ENCODE measurements around the gene GLI2. TPM values are rescaled to one million over a fixed set of nuclear protein-coding genes. Genes with fewer than 3 reads are reported as not detected.

The GLI2 gene
- total and polyA plus RNA-seq, 7 experiments from 2014 or later = 1.6 TPM; not detected in 6

DNA sequence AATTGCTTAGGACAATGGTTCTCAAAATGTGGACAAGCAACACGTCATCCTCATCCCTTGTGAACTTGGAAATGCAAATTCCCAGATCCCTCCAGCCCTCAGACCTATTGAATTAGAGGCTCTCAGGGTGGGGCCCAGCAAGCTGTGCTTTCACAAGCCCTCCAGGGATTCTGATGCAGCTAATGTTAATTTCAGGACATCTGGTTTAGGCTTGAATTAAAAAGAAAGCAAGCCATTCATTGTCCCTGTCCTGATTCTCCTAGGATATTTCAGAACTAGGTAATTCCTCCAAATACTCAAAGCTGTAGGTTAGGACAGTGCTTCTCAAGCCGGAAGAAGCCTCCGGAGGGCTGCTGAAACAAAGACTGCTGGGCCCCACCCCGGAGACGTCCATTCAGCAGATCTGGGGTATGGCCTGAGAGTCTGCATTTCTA lies 26.0 kb upstream of the GLI2 start:
- no peaks in the 10 kb centered on the region for H3K4me1 ChIP-seq (ENCODE audit: control insufficient read depth in 2 of 2, insufficient read depth in 2 of 2, low read length in 2 of 2)
- no peak for ATAC-seq
- no peaks in the 10 kb centered on the region for H3K9me3 ChIP-seq (ENCODE audit: control insufficient read depth in 2 of 3, low read length in 3 of 3)
- Mint-ChIP-seq H3K36me3 (no peaks in the 10 kb centered on the region), H3K27me3 (peaks cover 0 to 22% (median 14%) of the 10 kb centered on the region in 5 donors), H3K4me1 (peaks cover 0 to 7% (median 0%) of the 10 kb centered on the region in 7 donors), H3K4me3 (no peak overlapping the region), H3K27ac (no peak overlapping the region), H3K9me3 (no peaks in the 10 kb centered on the region)
- DNase-seq = no peak
- CTCF ChIA-PET = no interaction called here
- H3K27me3 ChIP-seq (ENCODE audit: control insufficient read depth in 2 of 2, insufficient read depth in 2 of 2, low read length in 2 of 2) = no peaks in the 10 kb centered on the region
- POLR2A ChIA-PET = no interaction called here
- H3K36me3 ChIP-seq (ENCODE audit: control insufficient read depth in 2 of 3, insufficient read depth in 3 of 3, low read length in 3 of 3) = no peaks in the 10 kb centered on the region
- no peak overlapping the region for H3K27ac ChIP-seq (ENCODE audit: low read depth, low read length)
- intact Hi-C loops (cut with micrococcal nuclease) = no loop called here
- no peak overlapping the region for H3K4me3 ChIP-seq (ENCODE audit: low read length)

DNA sequence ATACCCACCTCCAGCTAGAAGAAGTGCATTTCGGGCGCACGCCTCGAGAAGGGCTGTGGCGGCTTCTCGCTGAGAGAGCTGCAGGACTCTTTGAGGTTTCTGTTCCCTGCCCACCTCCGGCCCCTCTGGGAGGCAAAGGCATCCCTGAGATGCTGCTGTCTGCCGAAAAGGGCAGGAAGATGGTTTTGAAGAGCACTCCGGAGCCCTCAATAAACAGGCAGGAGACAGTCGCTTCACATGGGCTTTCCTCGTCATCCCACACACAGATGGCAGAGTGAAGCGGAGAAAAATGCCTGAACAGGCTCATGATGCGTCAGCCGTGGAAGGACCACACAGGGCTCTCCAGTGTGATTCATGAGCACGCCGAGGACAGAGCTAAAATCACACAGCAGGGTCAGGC lies 25.4 kb upstream of the GLI2 start:
- Mint-ChIP-seq H3K4me3 (no peak overlapping the region), H3K27ac (no peak overlapping the region), H3K27me3 (peaks cover 0 to 22% (median 15%) of the 10 kb centered on the region in 5 donors), H3K9me3 (no peaks in the 10 kb centered on the region), H3K36me3 (no peaks in the 10 kb centered on the region), H3K4me1 (peaks cover 0 to 7% (median 0%) of the 10 kb centered on the region in 7 donors)
- intact Hi-C loops (cut with micrococcal nuclease) = no loop called here
- DNase-seq (no peak), ATAC-seq (no peak)
- CTCF ChIA-PET = interaction anchor here (0.6 kb wide), 1 partner anchor 15 kb away, joined by 3 read pairs; no protein-coding TSS in a partner anchor
- Histone ChIP-seq H3K36me3 (ENCODE audit: control insufficient read depth in 2 of 3, insufficient read depth in 3 of 3, low read length in 3 of 3) (no peaks in the 10 kb centered on the region), H3K27ac (ENCODE audit: low read depth, low read length) (no peak overlapping the region), H3K4me3 (ENCODE audit: low read length) (no peak overlapping the region), H3K9me3 (ENCODE audit: control insufficient read depth in 2 of 3, low read length in 3 of 3) (no peaks in the 10 kb centered on the region), H3K4me1 (ENCODE audit: control insufficient read depth in 2 of 2, insufficient read depth in 2 of 2, low read length in 2 of 2) (no peaks in the 10 kb centered on the region), H3K27me3 (ENCODE audit: control insufficient read depth in 2 of 2, insufficient read depth in 2 of 2, low read length in 2 of 2) (no peaks in the 10 kb centered on the region)
- POLR2A ChIA-PET = no interaction called here

DNA sequence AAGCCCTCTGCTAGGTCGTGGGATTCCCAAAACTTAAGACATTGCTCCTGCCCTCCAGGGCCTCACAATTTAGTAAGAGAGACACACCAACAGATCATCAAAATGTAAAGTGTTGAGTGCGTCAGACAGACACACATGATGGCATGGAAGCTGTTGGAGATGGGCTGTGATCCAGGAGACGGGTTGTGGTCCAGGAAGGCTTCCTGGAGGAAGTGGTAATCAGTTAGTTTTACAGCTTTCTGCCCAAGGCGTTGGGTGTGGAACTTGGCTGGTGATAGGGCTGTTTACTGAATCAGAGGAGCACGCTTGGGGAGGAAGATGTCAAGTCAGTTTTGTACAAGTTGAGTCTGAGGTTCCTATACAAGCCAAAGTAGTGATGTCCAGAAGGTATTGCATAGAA lies 24.0 kb upstream of the GLI2 start:
- no peak overlapping the region for H3K4me3 Mint-ChIP-seq
- intact Hi-C loops (cut with micrococcal nuclease) = no loop called here
- H3K36me3 ChIP-seq (ENCODE audit: control insufficient read depth in 2 of 3, insufficient read depth in 3 of 3, low read length in 3 of 3) = no peaks in the 10 kb centered on the region
- DNase-seq (no peak), ATAC-seq (no peak)
- CTCF ChIA-PET = no interaction called here
- H3K4me1 Mint-ChIP-seq = peaks cover 0 to 7% (median 0%) of the 10 kb centered on the region in 7 donors
- no peak overlapping the region for H3K27ac Mint-ChIP-seq
- no peaks in the 10 kb centered on the region for H3K9me3 ChIP-seq (ENCODE audit: control insufficient read depth in 2 of 3, low read length in 3 of 3)
- H3K9me3 Mint-ChIP-seq = no peaks in the 10 kb centered on the region
- POLR2A ChIA-PET = no interaction called here
- no peak overlapping the region for H3K4me3 ChIP-seq (ENCODE audit: low read length)
- H3K27ac ChIP-seq (ENCODE audit: low read depth, low read length) = no peak overlapping the region
- no peaks in the 10 kb centered on the region for H3K4me1 ChIP-seq (ENCODE audit: control insufficient read depth in 2 of 2, insufficient read depth in 2 of 2, low read length in 2 of 2)
- no peaks in the 10 kb centered on the region for H3K27me3 ChIP-seq (ENCODE audit: control insufficient read depth in 2 of 2, insufficient read depth in 2 of 2, low read length in 2 of 2)
- peaks cover 0 to 20% (median 14%) of the 10 kb centered on the region in 5 donors for H3K27me3 Mint-ChIP-seq
- H3K36me3 Mint-ChIP-seq = no peaks in the 10 kb centered on the region

DNA sequence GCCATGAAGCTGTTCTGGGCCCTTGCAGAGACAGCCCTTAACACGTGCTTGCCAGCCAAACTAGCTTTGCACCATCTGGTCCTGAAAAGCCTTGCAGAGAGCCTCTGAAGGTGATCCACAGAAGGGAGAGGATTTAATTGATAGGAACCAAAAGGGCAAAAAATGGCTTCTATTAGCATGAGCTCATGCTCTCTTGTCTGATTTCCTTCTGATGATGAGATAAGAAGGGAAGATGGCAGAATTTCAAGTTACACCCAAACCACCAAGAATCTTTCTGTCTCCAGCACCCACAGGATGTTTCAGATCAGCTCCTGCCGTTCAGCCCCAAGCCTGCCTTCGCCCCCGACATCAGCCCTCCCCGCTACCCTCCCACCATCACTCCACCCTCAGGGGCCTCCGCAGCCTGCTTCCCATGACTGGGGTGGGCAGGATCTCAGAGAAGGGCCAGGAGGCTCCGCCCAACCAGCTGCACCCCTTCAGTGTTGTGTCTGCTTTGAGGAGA lies 23.4 kb upstream of the GLI2 start:
- Mint-ChIP-seq H3K4me1 (peaks cover 0 to 7% (median 0%) of the 10 kb centered on the region in 7 donors), H3K27ac (no peak overlapping the region), H3K4me3 (no peak overlapping the region), H3K27me3 (peaks cover 0 to 20% (median 14%) of the 10 kb centered on the region in 5 donors), H3K36me3 (no peaks in the 10 kb centered on the region), H3K9me3 (no peaks in the 10 kb centered on the region)
- intact Hi-C loops (cut with micrococcal nuclease) = no loop called here
- Histone ChIP-seq H3K36me3 (ENCODE audit: control insufficient read depth in 2 of 3, insufficient read depth in 3 of 3, low read length in 3 of 3) (no peaks in the 10 kb centered on the region), H3K4me3 (ENCODE audit: low read length) (no peak overlapping the region), H3K27me3 (ENCODE audit: control insufficient read depth in 2 of 2, insufficient read depth in 2 of 2, low read length in 2 of 2) (no peaks in the 10 kb centered on the region), H3K27ac (ENCODE audit: low read depth, low read length) (no peak overlapping the region), H3K9me3 (ENCODE audit: control insufficient read depth in 2 of 3, low read length in 3 of 3) (no peaks in the 10 kb centered on the region), H3K4me1 (ENCODE audit: control insufficient read depth in 2 of 2, insufficient read depth in 2 of 2, low read length in 2 of 2) (no peaks in the 10 kb centered on the region)
- ChIA-PET CTCF (no interaction called here), POLR2A (no interaction called here)
- DNase-seq (no peak), ATAC-seq (no peak)

DNA sequence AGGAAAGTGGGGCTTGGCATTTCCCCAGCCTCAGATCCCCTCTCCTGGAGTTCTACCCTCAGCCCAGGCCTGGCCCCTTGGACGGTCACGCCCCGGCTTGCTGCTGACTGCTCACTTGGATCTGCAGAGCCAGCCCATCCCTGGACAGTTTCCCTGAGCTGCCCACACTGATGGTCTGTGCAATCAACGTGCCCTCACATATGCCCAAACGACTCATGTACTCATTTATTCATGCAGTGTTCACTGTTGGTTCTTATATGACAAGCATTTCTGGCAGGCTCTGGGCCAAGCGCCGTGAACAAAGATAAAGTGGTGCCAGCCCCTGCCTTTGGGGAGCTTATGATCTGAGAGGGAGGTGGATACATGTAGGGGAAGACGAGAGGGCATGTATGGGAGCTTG lies 20.3 kb upstream of the GLI2 start:
- no peak for DNase-seq
- Histone ChIP-seq H3K4me3 (ENCODE audit: low read length) (no peak overlapping the region), H3K27ac (ENCODE audit: low read depth, low read length) (no peak overlapping the region), H3K36me3 (ENCODE audit: control insufficient read depth in 2 of 3, insufficient read depth in 3 of 3, low read length in 3 of 3) (no peaks in the 10 kb centered on the region), H3K9me3 (ENCODE audit: control insufficient read depth in 2 of 3, low read length in 3 of 3) (no peaks in the 10 kb centered on the region), H3K4me1 (ENCODE audit: control insufficient read depth in 2 of 2, insufficient read depth in 2 of 2, low read length in 2 of 2) (no peaks in the 10 kb centered on the region), H3K27me3 (ENCODE audit: control insufficient read depth in 2 of 2, insufficient read depth in 2 of 2, low read length in 2 of 2) (no peaks in the 10 kb centered on the region)
- no peak overlapping the region for H3K4me3 Mint-ChIP-seq
- no peaks in the 10 kb centered on the region for H3K9me3 Mint-ChIP-seq
- CTCF ChIA-PET = no interaction called here
- H3K36me3 Mint-ChIP-seq = no peaks in the 10 kb centered on the region
- no peak for ATAC-seq
- intact Hi-C loops (cut with micrococcal nuclease) = no loop called here
- no peak overlapping the region for H3K27ac Mint-ChIP-seq
- POLR2A ChIA-PET = no interaction called here
- H3K27me3 Mint-ChIP-seq = peaks cover 0 to 14% (median 7%) of the 10 kb centered on the region in 5 donors
- H3K4me1 Mint-ChIP-seq = peaks cover 0 to 7% (median 0%) of the 10 kb centered on the region in 7 donors

DNA sequence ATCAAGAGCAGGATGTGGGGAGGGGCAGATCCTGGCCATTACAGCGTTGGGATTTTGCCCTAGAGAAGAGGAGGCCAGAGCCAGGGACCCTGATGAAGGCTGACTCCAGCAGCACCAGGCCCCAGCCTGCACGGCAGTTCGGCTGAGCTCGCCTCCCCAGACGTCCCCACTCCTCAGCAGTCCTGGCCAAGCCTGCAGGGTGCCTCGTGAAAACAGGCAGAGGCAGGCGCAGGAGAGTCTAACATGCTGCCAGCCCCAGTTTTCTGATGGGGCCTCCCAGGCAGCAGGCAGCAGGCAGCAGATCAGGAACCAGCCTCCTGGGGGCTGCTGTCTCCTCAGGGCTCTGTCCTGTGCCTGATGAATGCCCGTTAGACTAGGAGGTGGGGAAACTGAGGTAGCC lies 19.7 kb upstream of the GLI2 start:
- ATAC-seq (no peak), DNase-seq (no peak)
- Mint-ChIP-seq H3K9me3 (no peaks in the 10 kb centered on the region), H3K4me1 (peaks cover 0 to 7% (median 0%) of the 10 kb centered on the region in 7 donors), H3K27me3 (peaks cover 0 to 14% (median 7%) of the 10 kb centered on the region in 5 donors), H3K27ac (no peak overlapping the region), H3K4me3 (no peak overlapping the region), H3K36me3 (no peaks in the 10 kb centered on the region)
- ChIA-PET POLR2A (no interaction called here), CTCF (no interaction called here)
- H3K36me3 ChIP-seq (ENCODE audit: control insufficient read depth in 2 of 3, insufficient read depth in 3 of 3, low read length in 3 of 3) = no peaks in the 10 kb centered on the region
- intact Hi-C loops (cut with micrococcal nuclease) = no loop called here
- H3K4me1 ChIP-seq (ENCODE audit: control insufficient read depth in 2 of 2, insufficient read depth in 2 of 2, low read length in 2 of 2) = no peaks in the 10 kb centered on the region
- no peaks in the 10 kb centered on the region for H3K9me3 ChIP-seq (ENCODE audit: control insufficient read depth in 2 of 3, low read length in 3 of 3)
- H3K27ac ChIP-seq (ENCODE audit: low read depth, low read length) = no peak overlapping the region
- H3K4me3 ChIP-seq (ENCODE audit: low read length) = no peak overlapping the region
- no peaks in the 10 kb centered on the region for H3K27me3 ChIP-seq (ENCODE audit: control insufficient read depth in 2 of 2, insufficient read depth in 2 of 2, low read length in 2 of 2)

Data from naive thymus-derived CD4-positive, alpha-beta T cell (primary cell).